WTC11 (cell line): ENCODE data around the gene ZNF800. TPM values are rescaled to one million over a fixed set of nuclear protein-coding genes. Genes with fewer than 3 reads are reported as not detected.

Experiments
- ATAC-seq: fragments of 200-7000 bp; cut with Tn5 transposase; 2 replicates; pipeline ENCODE4 v1.10.0; 2021; ENCODE audit warnings: mild to moderate bottlenecking, moderate library complexity
- CTCF ChIA-PET: fragments of 300-600 bp; sonication (Branson Sonifier 250); formaldehyde crosslinking; loops from one replicate; lab custom pipeline; 2021; ENCODE audit warnings: antibody characterized with exemption; lab: Charles Lee
- POLR2A ChIA-PET: fragments of 350-600 bp; sonication (Branson Sonifier 250); formaldehyde crosslinking; loops from one replicate; lab custom pipeline; 2021; ENCODE audit warnings: antibody characterized with exemption; lab: Charles Lee
- DNase-seq: peaks from one replicate; pipeline ENCODE4 v3.0.0; 2021; ENCODE audit warnings: low spot score
- H3K27ac Mint-ChIP-seq: 2 replicates; pipeline ENCODE4 v1.8.0; 2021; ENCODE audit warnings: mixed read lengths
- H3K27me3 Mint-ChIP-seq: 2 replicates; pipeline ENCODE4 v1.8.0; 2021; ENCODE audit warnings: low read depth, mild to moderate bottlenecking, moderate library complexity, mixed read lengths
- H3K36me3 Mint-ChIP-seq: 2 replicates; pipeline ENCODE4 v1.8.0; 2021; ENCODE audit warnings: mixed read lengths
- H3K4me1 Mint-ChIP-seq: 2 replicates; pipeline ENCODE4 v1.8.0; 2022; ENCODE audit warnings: mixed read lengths
- H3K4me3 Mint-ChIP-seq: 2 replicates; pipeline ENCODE4 v1.8.0; 2021; ENCODE audit warnings: mild to moderate bottlenecking, moderate library complexity, mixed read lengths
- H3K9me3 Mint-ChIP-seq: 2 replicates; pipeline ENCODE4 v1.8.0; 2021; ENCODE audit warnings: mixed read lengths
- CREM ChIP-seq: sonication (generic); formaldehyde crosslinking; IDR thresholded peaks from 2 replicates; pipeline ENCODE4 v1.8.1; 2022; ENCODE audit warnings: mild to moderate bottlenecking, missing genetic modification reagents, moderate library complexity
- FOXP1 ChIP-seq: sonication (generic); formaldehyde crosslinking; IDR thresholded peaks from 2 replicates; pipeline ENCODE4 v1.8.0; 2022; ENCODE audit warnings: missing genetic modification reagents, mild to moderate bottlenecking, moderate library complexity, borderline replicate concordance
- FOXP4 ChIP-seq: sonication (generic); formaldehyde crosslinking; IDR thresholded peaks from 2 replicates; pipeline ENCODE4 v1.8.0; 2022; ENCODE audit warnings: mild to moderate bottlenecking, missing genetic modification reagents
- HMGXB4 ChIP-seq: sonication (generic); formaldehyde crosslinking; IDR thresholded peaks from 2 replicates; pipeline ENCODE4 v1.8.1; 2023; ENCODE audit warnings: mild to moderate bottlenecking, moderate library complexity, missing genetic modification reagents
- SMAD3 ChIP-seq: sonication (generic); formaldehyde crosslinking; IDR thresholded peaks from 2 replicates; pipeline ENCODE4 v1.8.0; 2022; ENCODE audit warnings: missing genetic modification reagents, mild to moderate bottlenecking, borderline replicate concordance
- TEAD1 ChIP-seq: sonication (generic); formaldehyde crosslinking; IDR thresholded peaks from 2 replicates; pipeline ENCODE4 v1.8.0; 2022; ENCODE audit warnings: mild to moderate bottlenecking, missing genetic modification reagents
- total RNA-seq: library from RNA; stranded (reverse); gene quantifications from 3 replicates; pipeline ENCODE4 v1.2.3, GENCODE V29; 2021
- TF ChIP-seq, protein P1 (sequence below): sonication (generic); formaldehyde crosslinking; IDR thresholded peaks from 2 replicates; pipeline ENCODE4 v1.8.1; 2023; ENCODE audit warnings: mild to moderate bottlenecking, missing genetic modification reagents
- TF ChIP-seq, protein P2 (sequence below): sonication (generic); formaldehyde crosslinking; IDR thresholded peaks from 2 replicates; pipeline ENCODE4 v1.8.1; 2022; ENCODE audit warnings: low read depth, missing genetic modification reagents, borderline replicate concordance
- TF ChIP-seq, protein P3 (sequence below): sonication (generic); formaldehyde crosslinking; IDR thresholded peaks from 2 replicates; pipeline ENCODE4 v1.8.1; 2023; ENCODE audit warnings: mild to moderate bottlenecking, missing genetic modification reagents
- TF ChIP-seq, protein P4 (sequence below): sonication (generic); formaldehyde crosslinking; IDR thresholded peaks from 2 replicates; pipeline ENCODE4 v1.8.0; 2023; ENCODE audit warnings: missing genetic modification reagents, mild to moderate bottlenecking, borderline replicate concordance

The ZNF800 gene
- total RNA-seq, 1 experiment from 2014 or later: 5.7 TPM

- TF ChIP-seq HMGXB4 (CRISPR knock-in tag) (peak; percentile 93; the same call in 1 of the 2 replicates), SMAD3 (CRISPR knock-in tag) (no peak), CREM (CRISPR knock-in tag) (0 out of 2 replicates have a peak, but pooled peaks have one; percentile 0), TEAD1 (CRISPR knock-in tag) (peak; percentile 21; the same call in 1 of the 2 replicates)
- TF ChIP-seq, protein P1, sequence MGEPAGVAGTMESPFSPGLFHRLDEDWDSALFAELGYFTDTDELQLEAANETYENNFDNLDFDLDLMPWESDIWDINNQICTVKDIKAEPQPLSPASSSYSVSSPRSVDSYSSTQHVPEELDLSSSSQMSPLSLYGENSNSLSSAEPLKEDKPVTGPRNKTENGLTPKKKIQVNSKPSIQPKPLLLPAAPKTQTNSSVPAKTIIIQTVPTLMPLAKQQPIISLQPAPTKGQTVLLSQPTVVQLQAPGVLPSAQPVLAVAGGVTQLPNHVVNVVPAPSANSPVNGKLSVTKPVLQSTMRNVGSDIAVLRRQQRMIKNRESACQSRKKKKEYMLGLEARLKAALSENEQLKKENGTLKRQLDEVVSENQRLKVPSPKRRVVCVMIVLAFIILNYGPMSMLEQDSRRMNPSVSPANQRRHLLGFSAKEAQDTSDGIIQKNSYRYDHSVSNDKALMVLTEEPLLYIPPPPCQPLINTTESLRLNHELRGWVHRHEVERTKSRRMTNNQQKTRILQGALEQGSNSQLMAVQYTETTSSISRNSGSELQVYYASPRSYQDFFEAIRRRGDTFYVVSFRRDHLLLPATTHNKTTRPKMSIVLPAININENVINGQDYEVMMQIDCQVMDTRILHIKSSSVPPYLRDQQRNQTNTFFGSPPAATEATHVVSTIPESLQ (CRISPR knock-in tag): no peak
These were observed 334 bp downstream of the ZNF800 start (continued) for GRCh38 chr7:127392182-127392565.

GRCh38 chr7:127391591-127392181 is 822 bp downstream of the ZNF800 start:
- ATAC-seq (peak; percentile 50), DNase-seq (peak; percentile 22)
- no peaks in the 10 kb centered on the region for H3K9me3 Mint-ChIP-seq
- TF ChIP-seq, protein P2, sequence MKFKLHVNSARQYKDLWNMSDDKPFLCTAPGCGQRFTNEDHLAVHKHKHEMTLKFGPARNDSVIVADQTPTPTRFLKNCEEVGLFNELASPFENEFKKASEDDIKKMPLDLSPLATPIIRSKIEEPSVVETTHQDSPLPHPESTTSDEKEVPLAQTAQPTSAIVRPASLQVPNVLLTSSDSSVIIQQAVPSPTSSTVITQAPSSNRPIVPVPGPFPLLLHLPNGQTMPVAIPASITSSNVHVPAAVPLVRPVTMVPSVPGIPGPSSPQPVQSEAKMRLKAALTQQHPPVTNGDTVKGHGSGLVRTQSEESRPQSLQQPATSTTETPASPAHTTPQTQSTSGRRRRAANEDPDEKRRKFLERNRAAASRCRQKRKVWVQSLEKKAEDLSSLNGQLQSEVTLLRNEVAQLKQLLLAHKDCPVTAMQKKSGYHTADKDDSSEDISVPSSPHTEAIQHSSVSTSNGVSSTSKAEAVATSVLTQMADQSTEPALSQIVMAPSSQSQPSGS: no peak
- 0 out of 2 replicates have a peak, but pooled peaks have one; percentile 43 for TF ChIP-seq CREM (CRISPR knock-in tag)
- TF ChIP-seq, protein P3, sequence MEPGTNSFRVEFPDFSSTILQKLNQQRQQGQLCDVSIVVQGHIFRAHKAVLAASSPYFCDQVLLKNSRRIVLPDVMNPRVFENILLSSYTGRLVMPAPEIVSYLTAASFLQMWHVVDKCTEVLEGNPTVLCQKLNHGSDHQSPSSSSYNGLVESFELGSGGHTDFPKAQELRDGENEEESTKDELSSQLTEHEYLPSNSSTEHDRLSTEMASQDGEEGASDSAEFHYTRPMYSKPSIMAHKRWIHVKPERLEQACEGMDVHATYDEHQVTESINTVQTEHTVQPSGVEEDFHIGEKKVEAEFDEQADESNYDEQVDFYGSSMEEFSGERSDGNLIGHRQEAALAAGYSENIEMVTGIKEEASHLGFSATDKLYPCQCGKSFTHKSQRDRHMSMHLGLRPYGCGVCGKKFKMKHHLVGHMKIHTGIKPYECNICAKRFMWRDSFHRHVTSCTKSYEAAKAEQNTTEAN (CRISPR knock-in tag): no peak
- TF ChIP-seq, protein P4, sequence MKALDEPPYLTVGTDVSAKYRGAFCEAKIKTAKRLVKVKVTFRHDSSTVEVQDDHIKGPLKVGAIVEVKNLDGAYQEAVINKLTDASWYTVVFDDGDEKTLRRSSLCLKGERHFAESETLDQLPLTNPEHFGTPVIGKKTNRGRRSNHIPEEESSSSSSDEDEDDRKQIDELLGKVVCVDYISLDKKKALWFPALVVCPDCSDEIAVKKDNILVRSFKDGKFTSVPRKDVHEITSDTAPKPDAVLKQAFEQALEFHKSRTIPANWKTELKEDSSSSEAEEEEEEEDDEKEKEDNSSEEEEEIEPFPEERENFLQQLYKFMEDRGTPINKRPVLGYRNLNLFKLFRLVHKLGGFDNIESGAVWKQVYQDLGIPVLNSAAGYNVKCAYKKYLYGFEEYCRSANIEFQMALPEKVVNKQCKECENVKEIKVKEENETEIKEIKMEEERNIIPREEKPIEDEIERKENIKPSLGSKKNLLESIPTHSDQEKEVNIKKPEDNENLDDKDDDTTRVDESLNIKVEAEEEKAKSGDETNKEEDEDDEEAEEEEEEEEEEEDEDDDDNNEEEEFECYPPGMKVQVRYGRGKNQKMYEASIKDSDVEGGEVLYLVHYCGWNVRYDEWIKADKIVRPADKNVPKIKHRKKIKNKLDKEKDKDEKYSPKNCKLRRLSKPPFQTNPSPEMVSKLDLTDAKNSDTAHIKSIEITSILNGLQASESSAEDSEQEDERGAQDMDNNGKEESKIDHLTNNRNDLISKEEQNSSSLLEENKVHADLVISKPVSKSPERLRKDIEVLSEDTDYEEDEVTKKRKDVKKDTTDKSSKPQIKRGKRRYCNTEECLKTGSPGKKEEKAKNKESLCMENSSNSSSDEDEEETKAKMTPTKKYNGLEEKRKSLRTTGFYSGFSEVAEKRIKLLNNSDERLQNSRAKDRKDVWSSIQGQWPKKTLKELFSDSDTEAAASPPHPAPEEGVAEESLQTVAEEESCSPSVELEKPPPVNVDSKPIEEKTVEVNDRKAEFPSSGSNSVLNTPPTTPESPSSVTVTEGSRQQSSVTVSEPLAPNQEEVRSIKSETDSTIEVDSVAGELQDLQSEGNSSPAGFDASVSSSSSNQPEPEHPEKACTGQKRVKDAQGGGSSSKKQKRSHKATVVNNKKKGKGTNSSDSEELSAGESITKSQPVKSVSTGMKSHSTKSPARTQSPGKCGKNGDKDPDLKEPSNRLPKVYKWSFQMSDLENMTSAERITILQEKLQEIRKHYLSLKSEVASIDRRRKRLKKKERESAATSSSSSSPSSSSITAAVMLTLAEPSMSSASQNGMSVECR (CRISPR knock-in tag): no peak
- TF ChIP-seq FOXP4 (CRISPR knock-in tag): 0 out of 2 replicates have a peak, but pooled peaks have one; percentile 6
- TF ChIP-seq FOXP1 (CRISPR knock-in tag): peak; percentile 42; the same call in 1 of the 2 replicates
- H3K36me3 Mint-ChIP-seq: peaks cover 4% of the 10 kb centered on the region; the same call in 1 of the 2 replicates
- peaks cover 58% of the 10 kb centered on the region for H3K27me3 Mint-ChIP-seq
- ChIA-PET POLR2A (interaction anchor here (2.1 kb wide), 1 partner anchor 44 kb away, joined by 6 read pairs; no protein-coding TSS in a partner anchor), CTCF (interaction anchor here (0.9 to 2.8 kb wide), 5 partner anchors 44 to 113 kb away, joined by 3 to 13 read pairs (median 4); no protein-coding TSS in a partner anchor)
- peaks cover 12% of the 10 kb centered on the region for H3K4me1 Mint-ChIP-seq
- no peak overlapping the region for H3K27ac Mint-ChIP-seq
- peak overlapping the region; percentile 96 for H3K4me3 Mint-ChIP-seq
